HUES6 (cell line): ENCODE measurements around the gene CDH2.

ENCODE experiments used
- H3K27ac ChIP-seq: 2 replicates; pipeline ENCODE4 v1.7.0; 2013; ENCODE audit warnings: low read depth, mild to moderate bottlenecking, low read length, inconsistent platforms
- H3K27me3 ChIP-seq: 2 replicates; pipeline ENCODE4 v1.6.1; 2013; ENCODE audit warnings: low read length; ENCODE audit not compliant: control insufficient read depth, insufficient read depth
- H3K36me3 ChIP-seq: 2 replicates; pipeline ENCODE4 v1.6.1; 2013; ENCODE audit warnings: low read length; ENCODE audit not compliant: control insufficient read depth, insufficient read depth
- H3K4me1 ChIP-seq: 2 replicates; pipeline ENCODE4 v1.6.1; 2013; ENCODE audit warnings: low read length; ENCODE audit not compliant: control insufficient read depth, insufficient read depth
- H3K4me3 ChIP-seq: 2 replicates; pipeline ENCODE4 v1.5.1; 2013; ENCODE audit warnings: low read depth, low read length
- H3K9ac ChIP-seq: one replicate; pipeline ENCODE4 v1.6.1; 2013; ENCODE audit warnings: mild to moderate bottlenecking, low read length
- H3K9me3 ChIP-seq: 2 replicates; pipeline ENCODE4 v1.6.1; 2013; ENCODE audit warnings: low read depth, low read length; ENCODE audit not compliant: control insufficient read depth, insufficient read depth

Gene CDH2

DNA sequence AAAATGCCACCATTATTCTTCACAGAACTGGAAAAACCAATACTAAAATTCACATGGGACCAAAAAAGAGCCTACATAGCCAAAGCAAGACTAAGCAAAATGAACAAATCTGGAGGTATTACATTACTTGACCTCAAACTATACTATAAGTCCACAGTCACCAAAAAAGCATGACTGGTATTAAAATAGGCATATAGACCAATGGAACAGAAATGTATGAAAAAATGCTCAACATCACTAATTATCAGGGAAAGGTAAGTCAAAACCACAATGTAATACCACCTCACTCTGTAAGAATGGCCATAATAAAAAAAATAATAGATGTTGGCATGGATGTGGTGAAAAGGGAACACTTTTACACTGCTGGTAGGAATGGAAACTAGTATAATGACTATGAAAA, 158.6 kb downstream of the CDH2 start:
- H3K36me3 ChIP-seq: no peaks in the 10 kb centered on the region
- H3K4me3 ChIP-seq: no peak overlapping the region
- H3K9ac ChIP-seq: no peak overlapping the region
- H3K4me1 ChIP-seq: peaks cover 5% of the 10 kb centered on the region
- no peak overlapping the region for H3K27ac ChIP-seq
- no peaks in the 10 kb centered on the region for H3K9me3 ChIP-seq
- H3K27me3 ChIP-seq: no peaks in the 10 kb centered on the region

DNA sequence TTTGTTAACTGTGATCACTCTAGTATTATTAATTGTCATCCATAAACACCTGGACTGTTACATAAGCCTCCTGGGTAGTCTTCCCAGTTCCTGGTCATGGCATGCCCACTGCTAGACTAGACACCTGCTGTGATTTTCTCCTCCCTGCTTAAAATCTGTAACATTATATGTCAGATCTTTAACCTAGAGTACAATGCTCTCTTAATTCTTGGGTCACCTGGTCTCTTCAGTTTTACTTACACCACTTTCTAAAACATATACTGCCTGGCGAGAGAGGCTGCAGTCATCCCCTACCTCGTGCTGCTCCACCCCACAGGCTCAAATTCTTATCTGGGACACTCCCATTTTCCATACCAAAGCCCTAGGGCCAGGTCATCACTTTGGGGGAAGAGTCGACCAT, 161.3 kb downstream of the CDH2 start:
- H3K4me1 ChIP-seq: peaks cover 13% of the 10 kb centered on the region
- no peak overlapping the region for H3K4me3 ChIP-seq
- H3K27me3 ChIP-seq: no peaks in the 10 kb centered on the region
- no peaks in the 10 kb centered on the region for H3K9me3 ChIP-seq
- no peak overlapping the region for H3K9ac ChIP-seq
- H3K27ac ChIP-seq: no peak overlapping the region
- 0 out of 2 replicates have a peak, but pooled peaks cover 3% of the 10 kb centered on the region for H3K36me3 ChIP-seq

DNA sequence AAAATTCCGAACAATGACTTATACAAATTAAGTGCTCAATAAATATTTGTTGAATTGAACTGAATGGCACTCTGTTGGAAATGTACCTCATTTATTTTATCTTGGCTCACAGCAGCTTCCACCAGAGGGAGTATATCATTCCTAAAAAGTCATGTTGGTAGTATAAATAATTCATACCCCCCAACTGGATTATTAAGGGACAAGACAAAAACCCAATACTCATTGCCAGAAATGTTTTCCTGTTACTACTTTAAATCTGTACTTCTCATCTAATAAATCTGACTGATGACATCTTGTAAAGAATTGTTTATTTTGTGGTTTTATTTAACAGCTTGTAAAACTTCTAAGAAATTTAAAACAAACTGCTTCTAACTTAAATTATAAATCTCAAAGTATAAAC, 163.9 kb downstream of the CDH2 start:
- Histone ChIP-seq H3K27me3 (no peaks in the 10 kb centered on the region), H3K36me3 (peaks cover 6% of the 10 kb centered on the region; the same call in 1 of the 2 replicates), H3K4me3 (no peak overlapping the region), H3K27ac (no peak overlapping the region), H3K4me1 (peaks cover 13% of the 10 kb centered on the region), H3K9ac (no peak overlapping the region), H3K9me3 (no peaks in the 10 kb centered on the region)

DNA sequence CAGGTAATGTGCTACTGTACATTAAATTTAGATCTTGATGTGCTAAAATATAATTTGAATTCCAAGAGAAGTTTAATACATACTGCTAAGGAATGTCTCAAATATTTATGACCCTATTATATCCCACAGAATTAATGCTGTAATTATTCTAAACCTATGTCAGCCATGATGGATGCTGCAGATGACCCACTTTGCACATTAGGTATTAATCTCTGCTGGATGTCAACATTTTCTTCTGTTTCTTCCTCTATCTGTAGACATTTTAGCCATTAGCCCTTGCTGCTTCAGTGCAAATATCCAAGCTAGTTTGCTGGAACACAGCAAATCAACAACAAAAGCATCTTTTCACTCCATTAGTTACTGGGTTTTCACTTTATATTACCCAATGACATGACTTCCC, 164.6 kb downstream of the CDH2 start:
- Histone ChIP-seq H3K4me1 (peaks cover 13% of the 10 kb centered on the region), H3K27ac (no peak overlapping the region), H3K4me3 (no peak overlapping the region), H3K9ac (no peak overlapping the region), H3K27me3 (no peaks in the 10 kb centered on the region), H3K36me3 (peaks cover 6% of the 10 kb centered on the region; the same call in 1 of the 2 replicates), H3K9me3 (no peaks in the 10 kb centered on the region)

DNA sequence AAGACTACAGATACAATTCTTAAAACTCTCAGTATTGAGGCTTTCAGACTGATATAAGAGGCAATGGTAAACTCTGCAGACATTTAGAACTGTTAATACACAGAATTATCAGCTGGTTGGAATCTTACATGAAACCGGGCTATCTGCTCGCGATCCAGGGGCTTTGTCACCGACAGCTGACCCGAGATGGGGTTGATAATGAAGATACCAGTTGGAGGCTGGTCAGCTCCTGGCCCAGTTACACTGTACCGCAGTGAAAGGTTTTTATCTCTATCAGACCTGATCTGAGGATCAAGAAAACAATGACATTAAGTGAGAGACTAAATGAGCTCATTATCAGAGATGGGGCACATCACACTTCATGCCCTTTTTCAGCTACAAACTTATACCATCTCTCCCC, 167.3 kb downstream of the CDH2 start:
- Histone ChIP-seq H3K36me3 (peaks cover 9% of the 10 kb centered on the region; the same call in 1 of the 2 replicates), H3K4me1 (peaks cover 7% of the 10 kb centered on the region; the same call in 1 of the 2 replicates), H3K9ac (no peak overlapping the region), H3K27ac (no peak overlapping the region), H3K27me3 (no peaks in the 10 kb centered on the region), H3K4me3 (no peak overlapping the region), H3K9me3 (no peaks in the 10 kb centered on the region)

DNA sequence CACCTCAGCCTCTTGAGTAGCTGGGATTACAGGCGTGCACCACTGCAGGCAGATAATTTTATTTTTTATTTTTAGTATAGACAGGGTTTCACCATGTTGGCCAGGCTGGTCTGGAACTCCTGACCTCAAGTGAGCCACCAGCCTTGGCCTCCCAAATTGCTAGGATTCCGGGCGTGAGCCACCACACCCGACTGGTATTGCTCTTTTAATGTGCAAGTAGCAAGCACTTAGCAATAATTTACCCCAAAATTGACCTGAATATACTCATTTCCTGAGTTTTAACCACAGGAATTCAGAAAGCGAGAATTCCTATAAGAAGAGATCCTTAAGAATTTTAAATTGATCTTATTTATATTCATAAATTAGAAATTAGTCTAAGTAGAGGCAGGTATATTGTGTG, 169.1 kb downstream of the CDH2 start:
- Histone ChIP-seq H3K9ac (no peak overlapping the region), H3K4me1 (peaks cover 7% of the 10 kb centered on the region; the same call in 1 of the 2 replicates), H3K27me3 (no peaks in the 10 kb centered on the region), H3K9me3 (no peaks in the 10 kb centered on the region), H3K4me3 (no peak overlapping the region), H3K27ac (no peak overlapping the region), H3K36me3 (peaks cover 17% of the 10 kb centered on the region; the same call in 1 of the 2 replicates)

DNA sequence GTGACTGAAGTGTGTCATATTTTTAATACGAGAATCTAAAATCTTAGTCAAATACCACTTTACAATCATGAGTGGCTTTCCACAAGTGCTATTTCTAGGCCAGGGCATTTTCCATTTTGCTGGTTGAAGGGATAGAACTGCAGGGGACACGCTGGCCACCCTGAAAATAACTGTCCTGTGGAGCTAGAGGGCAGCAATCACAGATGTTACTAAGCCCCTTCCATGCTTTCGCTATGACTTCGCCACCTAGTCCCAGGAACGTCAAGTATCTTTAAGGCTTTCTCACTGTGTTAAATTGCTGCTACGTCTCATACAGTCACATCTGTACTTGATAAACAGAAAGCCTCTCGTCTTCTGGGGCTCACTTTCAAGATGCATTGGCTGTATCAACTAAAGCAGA, 171.8 kb downstream of the CDH2 start:
- peaks cover 33% of the 10 kb centered on the region; the same call in 1 of the 2 replicates for H3K36me3 ChIP-seq
- H3K9me3 ChIP-seq: no peaks in the 10 kb centered on the region
- no peak overlapping the region for H3K4me3 ChIP-seq

DNA sequence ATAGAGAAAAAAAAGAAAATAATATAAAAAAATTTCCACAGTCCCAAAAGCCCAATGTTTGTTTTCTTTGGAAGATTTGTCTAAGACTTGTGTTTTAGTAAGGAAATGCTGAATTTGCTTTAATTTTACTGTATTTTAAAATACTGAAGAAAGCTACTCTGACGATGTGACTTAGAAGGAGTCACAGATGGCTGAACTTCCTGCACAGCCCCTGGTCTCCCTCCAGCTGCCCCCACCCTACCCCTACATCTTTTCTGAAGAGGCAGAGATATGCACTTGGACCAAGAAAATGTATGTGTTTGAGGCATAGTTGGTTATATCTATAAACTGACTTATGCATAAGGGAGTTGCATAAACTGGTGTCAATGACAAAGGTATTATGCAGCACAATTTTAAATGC, 172.3 kb downstream of the CDH2 start:
- Histone ChIP-seq H3K9ac (no peak overlapping the region), H3K36me3 (peaks cover 35% of the 10 kb centered on the region; the same call in 1 of the 2 replicates), H3K27me3 (no peaks in the 10 kb centered on the region), H3K4me3 (no peak overlapping the region), H3K27ac (no peak overlapping the region), H3K9me3 (no peaks in the 10 kb centered on the region), H3K4me1 (no peaks in the 10 kb centered on the region)

More for the DNA sequence above, 171.8 kb downstream of the CDH2 start:
- H3K4me1 ChIP-seq: no peaks in the 10 kb centered on the region
- H3K27ac ChIP-seq: no peak overlapping the region
- H3K27me3 ChIP-seq: no peaks in the 10 kb centered on the region
- no peak overlapping the region for H3K9ac ChIP-seq

DNA sequence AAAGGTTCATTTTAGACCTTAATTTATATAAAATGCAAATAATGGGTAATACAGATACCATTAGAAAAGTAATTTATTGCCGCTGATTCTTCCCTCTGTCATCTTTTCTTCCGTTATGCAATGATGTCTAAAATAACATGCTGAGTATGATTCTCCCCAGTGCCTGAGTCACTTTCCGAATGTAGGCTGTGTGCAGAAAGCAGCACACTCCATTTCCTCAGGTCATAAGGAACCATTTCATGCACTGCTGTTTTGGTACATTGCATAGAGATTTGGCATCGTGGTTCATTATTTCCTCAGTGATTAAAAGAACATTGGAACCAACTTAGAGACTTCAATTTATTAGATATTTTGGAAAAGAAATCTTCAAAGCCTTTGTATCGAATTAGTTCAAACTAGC, 173.5 kb downstream of the CDH2 start:
- Histone ChIP-seq H3K4me1 (no peaks in the 10 kb centered on the region), H3K9ac (no peak overlapping the region), H3K27me3 (no peaks in the 10 kb centered on the region), H3K27ac (no peak overlapping the region), H3K36me3 (peaks cover 42% of the 10 kb centered on the region; the same call in 1 of the 2 replicates), H3K4me3 (no peak overlapping the region), H3K9me3 (no peaks in the 10 kb centered on the region)

DNA sequence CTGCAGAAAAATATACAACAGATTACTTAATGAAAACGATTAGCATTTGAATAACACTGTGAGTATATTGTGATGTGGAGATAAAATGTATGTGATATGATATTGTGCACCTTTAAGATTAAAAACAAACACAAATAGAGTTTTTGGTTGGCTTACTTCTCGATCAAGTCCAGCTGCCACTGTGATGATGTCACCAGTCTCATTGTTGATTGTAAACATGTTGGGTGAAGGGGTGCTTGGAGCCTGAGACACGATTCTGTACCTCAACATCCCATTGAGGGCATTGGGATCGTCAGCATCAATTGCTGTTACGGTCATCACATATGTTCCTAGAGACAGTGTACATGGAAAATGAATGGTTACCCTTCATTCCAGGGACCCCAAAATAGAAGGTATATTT, 174.1 kb downstream of the CDH2 start:
- no peaks in the 10 kb centered on the region for H3K4me1 ChIP-seq
- H3K36me3 ChIP-seq: peaks cover 45% of the 10 kb centered on the region; the same call in 1 of the 2 replicates
- no peak overlapping the region for H3K9ac ChIP-seq
- H3K27ac ChIP-seq: no peak overlapping the region
- no peaks in the 10 kb centered on the region for H3K27me3 ChIP-seq
- no peaks in the 10 kb centered on the region for H3K9me3 ChIP-seq
- H3K4me3 ChIP-seq: no peak overlapping the region

DNA sequence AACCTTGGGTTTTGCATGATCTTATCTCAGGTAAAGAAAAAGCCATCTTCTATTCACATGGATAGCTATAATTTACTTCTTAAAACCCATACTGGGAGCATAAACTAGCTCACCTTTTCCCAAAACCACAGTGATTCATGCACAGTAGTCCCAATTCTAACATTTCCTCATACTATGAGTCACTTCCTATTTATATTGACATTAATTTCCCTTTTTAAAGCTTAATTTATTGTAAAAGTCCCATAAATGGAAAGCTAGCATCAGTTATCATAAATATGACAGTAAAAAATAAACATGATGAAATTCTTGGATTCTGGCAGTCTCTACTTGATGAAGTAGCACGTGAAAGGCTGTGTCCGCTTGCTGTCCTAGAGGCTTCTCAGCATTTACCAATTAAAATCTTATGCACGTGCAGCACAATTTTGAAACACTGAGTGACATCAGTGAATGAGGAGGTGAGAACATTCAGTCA, 180.1 kb downstream of the CDH2 start:
- no peaks in the 10 kb centered on the region for H3K4me1 ChIP-seq
- no peaks in the 10 kb centered on the region for H3K9me3 ChIP-seq
- H3K36me3 ChIP-seq: peaks cover 38% of the 10 kb centered on the region
- H3K4me3 ChIP-seq: no peak overlapping the region
- no peak overlapping the region for H3K9ac ChIP-seq
- no peak overlapping the region for H3K27ac ChIP-seq
- H3K27me3 ChIP-seq: no peaks in the 10 kb centered on the region
